Uterus (tissue), 2 donors: ENCODE measurements around the gene PRPF40A.

Experiments
- POLR2A ChIP-seq, 2 donors: fragments of 450-650 bp; IDR thresholded peaks; one replicate each; pipeline ENCODE4 v1.6.1; 2016; ENCODE audit warnings: antibody characterized with exemption in 2 of 2, mild to moderate bottlenecking in 1 of 2, moderate library complexity in 1 of 2
- TF ChIP-seq, protein P1 (sequence below), 4 experiments: fragments of 200-600 bp in 2 of 4; fragments of 450-650 bp in 2 of 4; sonication (generic) in 2 of 4; IDR thresholded peaks; one replicate each; pipeline ENCODE4 v1.5.1; 2016 to 2019; ENCODE audit warnings: antibody characterized with exemption in 4 of 4, mild to moderate bottlenecking in 2 of 4, moderate library complexity in 1 of 4

GRCh38 chr2:152649997-152650396 lies 67.3 kb downstream of the PRPF40A start:
- no peak for TF ChIP-seq POLR2A (IDR thresholded peaks at IDR 0.05)
- TF ChIP-seq, protein P1, sequence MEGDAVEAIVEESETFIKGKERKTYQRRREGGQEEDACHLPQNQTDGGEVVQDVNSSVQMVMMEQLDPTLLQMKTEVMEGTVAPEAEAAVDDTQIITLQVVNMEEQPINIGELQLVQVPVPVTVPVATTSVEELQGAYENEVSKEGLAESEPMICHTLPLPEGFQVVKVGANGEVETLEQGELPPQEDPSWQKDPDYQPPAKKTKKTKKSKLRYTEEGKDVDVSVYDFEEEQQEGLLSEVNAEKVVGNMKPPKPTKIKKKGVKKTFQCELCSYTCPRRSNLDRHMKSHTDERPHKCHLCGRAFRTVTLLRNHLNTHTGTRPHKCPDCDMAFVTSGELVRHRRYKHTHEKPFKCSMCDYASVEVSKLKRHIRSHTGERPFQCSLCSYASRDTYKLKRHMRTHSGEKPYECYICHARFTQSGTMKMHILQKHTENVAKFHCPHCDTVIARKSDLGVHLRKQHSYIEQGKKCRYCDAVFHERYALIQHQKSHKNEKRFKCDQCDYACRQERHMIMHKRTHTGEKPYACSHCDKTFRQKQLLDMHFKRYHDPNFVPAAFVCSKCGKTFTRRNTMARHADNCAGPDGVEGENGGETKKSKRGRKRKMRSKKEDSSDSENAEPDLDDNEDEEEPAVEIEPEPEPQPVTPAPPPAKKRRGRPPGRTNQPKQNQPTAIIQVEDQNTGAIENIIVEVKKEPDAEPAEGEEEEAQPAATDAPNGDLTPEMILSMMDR (IDR thresholded peaks at IDR 0.05), result no peak
